Trophoblast cell (in vitro differentiated cells and primary cell): ENCODE results near the gene ROR2.

Source experiments
- DNase-seq, 2 donors: peaks; one replicate each; pipeline ENCODE4 v3.0.0-alpha.2; 2016
- H2AFZ ChIP-seq: 2 replicates; pipeline ENCODE4 v1.6.1; 2013; ENCODE audit warnings: low read length, moderate library complexity, mild to moderate bottlenecking; ENCODE audit not compliant: insufficient read depth, poor library complexity
- H2AK5ac ChIP-seq: 2 replicates; pipeline ENCODE4 v1.6.1; 2013; ENCODE audit warnings: mild to moderate bottlenecking, low read length
- H2BK120ac ChIP-seq: 2 replicates; pipeline ENCODE4 v1.6.1; 2013; ENCODE audit warnings: low read length, mild to moderate bottlenecking, moderate library complexity; ENCODE audit not compliant: insufficient read depth, poor library complexity
- H2BK12ac ChIP-seq: 2 replicates; pipeline ENCODE4 v1.6.1; 2013; ENCODE audit warnings: mild to moderate bottlenecking, low read length, moderate library complexity
- H2BK5ac ChIP-seq: 2 replicates; pipeline ENCODE4 v1.6.1; 2013; ENCODE audit warnings: low read length, low read depth, moderate library complexity, mild to moderate bottlenecking; ENCODE audit not compliant: poor library complexity
- H3K14ac ChIP-seq: 2 replicates; pipeline ENCODE4 v1.6.1; 2013; ENCODE audit warnings: mild to moderate bottlenecking, low read length
- H3K18ac ChIP-seq: 2 replicates; pipeline ENCODE4 v1.6.1; 2013; ENCODE audit warnings: mild to moderate bottlenecking, low read length
- H3K23ac ChIP-seq: 2 replicates; pipeline ENCODE4 v1.6.1; 2013; ENCODE audit warnings: low read length
- H3K27ac ChIP-seq: 2 replicates; pipeline ENCODE4 v1.5.1; 2013; ENCODE audit warnings: low read depth, mild to moderate bottlenecking, inconsistent platforms, low read length, moderate library complexity
- H3K27me3 ChIP-seq: 2 replicates; pipeline ENCODE4 v1.6.1; 2013; ENCODE audit warnings: inconsistent platforms, mild to moderate bottlenecking, low read length, moderate library complexity; ENCODE audit not compliant: insufficient read depth
- H3K36me3 ChIP-seq, 2 experiments: 1 replicate in 1 of 2; 2 replicates in 1 of 2; pipeline ENCODE4 v1.6.1; 2013; ENCODE audit warnings: low read length in 2 of 2, mild to moderate bottlenecking in 2 of 2, moderate library complexity in 1 of 2; ENCODE audit not compliant: insufficient read depth in 2 of 2, control insufficient read depth in 1 of 2
- H3K4ac ChIP-seq: 2 replicates; pipeline ENCODE4 v1.6.1; 2013; ENCODE audit warnings: low read depth, mild to moderate bottlenecking, low read length, moderate library complexity
- H3K4me1 ChIP-seq, 2 experiments: 1 replicate in 1 of 2; 2 replicates in 1 of 2; pipeline ENCODE4 v1.6.1; 2013; ENCODE audit warnings: low read length in 2 of 2, mild to moderate bottlenecking in 2 of 2, moderate library complexity in 1 of 2; ENCODE audit not compliant: insufficient read depth in 2 of 2, control insufficient read depth in 1 of 2
- H3K4me2 ChIP-seq: 2 replicates; pipeline ENCODE4 v1.6.1; 2013; ENCODE audit warnings: inconsistent platforms, mild to moderate bottlenecking, low read length, moderate library complexity
- H3K4me3 ChIP-seq: 2 replicates; pipeline ENCODE4 v1.5.1; 2013; ENCODE audit warnings: mild to moderate bottlenecking, low read depth, low read length, inconsistent platforms
- H3K79me1 ChIP-seq: one replicate; pipeline ENCODE4 v1.6.1; 2013; ENCODE audit warnings: low read length
- H3K79me2 ChIP-seq: 2 replicates; pipeline ENCODE4 v1.6.1; 2013; ENCODE audit warnings: low read length, mild to moderate bottlenecking; ENCODE audit not compliant: control insufficient read depth, insufficient read depth, poor library complexity
- H3K9ac ChIP-seq: 2 replicates; pipeline ENCODE4 v1.6.1; 2013; ENCODE audit warnings: mild to moderate bottlenecking, low read length
- H3K9me3 ChIP-seq: 2 replicates; pipeline ENCODE4 v1.6.1; 2013; ENCODE audit warnings: low read depth, mild to moderate bottlenecking, control low read depth, inconsistent platforms, low read length; ENCODE audit not compliant: insufficient read depth
- H4K12ac ChIP-seq: 2 replicates; pipeline ENCODE4 v1.6.1; 2013; ENCODE audit warnings: low read depth, mild to moderate bottlenecking, low read length, moderate library complexity
- H4K8ac ChIP-seq: 2 replicates; pipeline ENCODE4 v1.6.1; 2013; ENCODE audit warnings: low read depth, mild to moderate bottlenecking, low read length, moderate library complexity
- H4K91ac ChIP-seq: one replicate; pipeline ENCODE4 v1.6.1; 2013; ENCODE audit warnings: low read depth, mild to moderate bottlenecking, low read length, moderate library complexity
- WGBS: extraction: QIAGEN DNeasy Blood & Tissue Kit; methylation state at CpG from one replicate; pipeline ENCODE4 v1.1.7; 2013; ENCODE audit warnings: missing lambda C conversion rate; ENCODE audit not compliant: insufficient read length, insufficient coverage; ENCODE audit errors: extremely low coverage; 5-methylcytosine and 5-hydroxymethylcytosine counted together

ROR2 gene

DNA sequence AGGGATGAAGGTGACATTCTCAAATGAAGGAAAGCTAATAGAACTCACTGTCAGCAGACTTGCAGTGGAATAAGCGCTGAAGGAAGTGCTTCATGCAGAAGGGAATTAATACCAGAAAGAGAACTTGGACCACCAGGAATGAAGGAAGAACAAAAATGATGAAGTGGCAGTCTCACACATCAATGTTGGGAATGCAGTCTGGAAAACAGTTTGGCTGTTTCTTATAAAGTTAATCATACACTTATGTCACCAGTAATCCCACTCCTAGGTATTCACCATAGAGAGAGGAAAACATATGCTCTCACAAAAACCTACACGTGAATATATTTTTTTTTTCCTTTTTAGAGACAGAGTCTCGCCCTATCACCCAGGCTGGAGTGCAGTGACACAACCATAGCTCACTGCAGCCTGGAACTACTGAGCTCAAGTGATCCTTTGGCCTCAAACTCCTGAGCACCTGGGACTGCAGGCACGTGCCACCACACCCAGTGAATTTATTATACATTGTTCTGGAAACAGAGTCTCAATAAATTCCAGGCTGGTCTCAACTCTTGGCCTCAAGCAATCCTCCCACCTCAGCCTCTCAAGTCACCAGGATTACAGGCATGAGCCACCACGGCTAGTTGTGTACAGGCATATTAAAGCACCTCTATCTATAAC, 81.2 kb downstream of the ROR2 start:
- Histone ChIP-seq H2AFZ (no peak overlapping the region), H3K14ac (no peak overlapping the region), H3K79me1 (no peaks in the 10 kb centered on the region), H3K9me3 (no peaks in the 10 kb centered on the region), H3K36me3 (no peaks in the 10 kb centered on the region), H3K9ac (no peak overlapping the region), H3K4me3 (no peak overlapping the region), H3K27ac (no peak overlapping the region), H2BK120ac (no peak overlapping the region), H3K4me2 (no peak overlapping the region), H2BK5ac (no peak overlapping the region), H4K91ac (no peak overlapping the region), H3K23ac (no peak overlapping the region), H4K12ac (no peak overlapping the region), H2BK12ac (no peak overlapping the region), H3K79me2 (no peaks in the 10 kb centered on the region), H3K4ac (no peak overlapping the region), H3K4me1 (no peaks in the 10 kb centered on the region), H3K18ac (no peak overlapping the region), H2AK5ac (no peak overlapping the region), H3K27me3 (no peaks in the 10 kb centered on the region), H4K8ac (no peak overlapping the region)
- DNase-seq, result no peak
- WGBS, result no CpG with 5 or more reads among the region's 5 CpGs

DNA sequence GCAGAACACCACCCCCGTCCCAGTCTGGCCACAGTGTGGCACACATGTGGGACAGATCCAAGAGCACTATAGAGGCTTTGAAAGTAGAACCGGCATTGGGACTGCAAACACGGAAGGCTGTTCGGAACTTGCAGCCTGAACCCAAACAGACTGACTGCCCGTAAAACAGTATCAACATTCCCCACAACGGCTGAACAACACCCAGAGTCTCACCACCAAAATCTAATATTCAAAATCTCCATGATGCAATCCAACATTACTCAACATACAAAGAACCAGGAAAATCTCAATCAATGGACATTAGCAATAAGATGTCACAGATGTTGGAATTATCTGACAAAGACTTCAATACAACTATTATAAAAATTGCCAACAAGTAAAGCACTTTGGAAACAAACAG, 82.3 kb downstream of the ROR2 start:
- Histone ChIP-seq H3K23ac (no peak overlapping the region), H2AK5ac (no peak overlapping the region), H4K91ac (no peak overlapping the region), H3K9me3 (no peaks in the 10 kb centered on the region), H3K27ac (no peak overlapping the region), H3K4me2 (no peak overlapping the region), H3K18ac (no peak overlapping the region), H3K79me1 (no peaks in the 10 kb centered on the region), H3K27me3 (no peaks in the 10 kb centered on the region), H2BK5ac (no peak overlapping the region), H3K4ac (no peak overlapping the region), H2BK12ac (no peak overlapping the region), H3K36me3 (no peaks in the 10 kb centered on the region), H3K14ac (no peak overlapping the region), H3K79me2 (no peaks in the 10 kb centered on the region), H2AFZ (no peak overlapping the region), H3K4me1 (no peaks in the 10 kb centered on the region), H2BK120ac (no peak overlapping the region), H4K12ac (no peak overlapping the region), H3K9ac (no peak overlapping the region), H3K4me3 (no peak overlapping the region), H4K8ac (no peak overlapping the region)
- no CpG with 5 or more reads among the region's 6 CpGs for WGBS
- no peak for DNase-seq

DNA sequence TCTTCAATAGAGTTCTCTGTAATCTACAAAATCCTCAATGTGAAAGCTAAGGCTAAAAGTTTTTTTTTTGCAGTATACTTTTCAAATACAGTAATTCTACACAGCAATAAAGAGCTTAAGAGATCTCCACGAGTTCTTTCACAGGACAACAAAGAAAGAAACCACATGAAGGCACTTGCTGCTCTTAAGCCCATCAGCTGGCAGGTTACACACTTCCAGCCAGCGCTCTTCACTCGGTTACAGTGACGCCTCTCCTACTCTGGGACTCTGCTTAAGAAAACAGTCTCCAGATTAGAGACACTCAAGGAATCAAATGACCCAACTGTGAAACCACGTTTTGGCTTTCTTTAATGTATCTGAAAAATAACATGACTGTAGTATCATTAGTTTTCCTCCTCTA, 85.0 kb downstream of the ROR2 start:
- no CpG with 5 or more reads among the region's 5 CpGs for WGBS
- no peak overlapping the region for H4K91ac ChIP-seq

DNA sequence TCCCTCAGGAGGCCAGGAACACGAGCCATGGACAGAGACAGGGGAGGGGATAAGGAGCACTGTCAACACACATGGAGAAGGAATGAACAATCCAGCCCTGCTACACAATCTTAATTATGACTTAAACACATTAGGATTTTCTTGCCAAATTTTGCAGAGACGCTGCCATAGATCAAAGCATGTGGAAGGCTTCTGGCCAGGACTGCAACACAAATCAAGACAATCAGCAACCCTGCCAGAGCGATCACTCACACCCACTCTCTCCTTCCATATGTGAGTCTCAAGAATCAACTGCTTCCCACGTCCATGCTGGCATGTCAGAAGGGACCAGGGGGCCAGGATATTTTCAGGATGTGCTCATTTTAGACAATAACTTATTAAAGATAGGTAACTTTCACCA, 85.6 kb downstream of the ROR2 start:
- Histone ChIP-seq H4K8ac (no peak overlapping the region), H3K18ac (no peak overlapping the region), H4K12ac (no peak overlapping the region)

More for the DNA sequence above, 85.0 kb downstream of the ROR2 start:
- Histone ChIP-seq H4K8ac (no peak overlapping the region), H3K4me1 (no peaks in the 10 kb centered on the region), H2BK5ac (no peak overlapping the region), H2AFZ (no peak overlapping the region), H3K18ac (no peak overlapping the region), H3K79me1 (no peaks in the 10 kb centered on the region), H3K27me3 (no peaks in the 10 kb centered on the region), H3K27ac (no peak overlapping the region), H3K23ac (no peak overlapping the region), H3K4ac (no peak overlapping the region), H3K14ac (no peak overlapping the region), H2BK120ac (no peak overlapping the region), H3K79me2 (no peaks in the 10 kb centered on the region), H3K9ac (no peak overlapping the region), H4K12ac (no peak overlapping the region), H2BK12ac (no peak overlapping the region), H3K4me3 (no peak overlapping the region), H3K36me3 (no peaks in the 10 kb centered on the region), H2AK5ac (no peak overlapping the region), H3K4me2 (no peak overlapping the region), H3K9me3 (peaks cover 2% of the 10 kb centered on the region)
- DNase-seq, result no peak

More for the DNA sequence above, 85.6 kb downstream of the ROR2 start:
- H2BK12ac ChIP-seq, result no peak overlapping the region
- H2AK5ac ChIP-seq, result no peak overlapping the region
- H3K27me3 ChIP-seq, result no peaks in the 10 kb centered on the region
- no peak overlapping the region for H2BK120ac ChIP-seq
- H3K79me2 ChIP-seq, result no peaks in the 10 kb centered on the region
- H3K36me3 ChIP-seq, result no peaks in the 10 kb centered on the region
- no peak overlapping the region for H4K91ac ChIP-seq
- no peak overlapping the region for H3K4me3 ChIP-seq
- peaks cover 5% of the 10 kb centered on the region for H3K9me3 ChIP-seq
- H3K9ac ChIP-seq, result no peak overlapping the region
- no CpG with 5 or more reads among the region's 4 CpGs for WGBS
- H3K4ac ChIP-seq, result no peak overlapping the region
- no peak overlapping the region for H3K27ac ChIP-seq
- no peak overlapping the region for H3K23ac ChIP-seq
- no peak overlapping the region for H2AFZ ChIP-seq
- H2BK5ac ChIP-seq, result no peak overlapping the region
- H3K79me1 ChIP-seq, result no peaks in the 10 kb centered on the region
- H3K14ac ChIP-seq, result no peak overlapping the region
- no peak overlapping the region for H3K4me2 ChIP-seq
- no peaks in the 10 kb centered on the region for H3K4me1 ChIP-seq
- DNase-seq, result no peak
